Hepatocyte (in vitro differentiated cells): ENCODE data around the gene ST3GAL5.

Experiments
- EZH2 ChIP-seq: fragments of 200-600 bp; sonication (generic); IDR thresholded peaks from 2 replicates; pipeline ENCODE4 v1.6.1; 2016; ENCODE audit warnings: antibody characterized with exemption, mild to moderate bottlenecking, borderline replicate concordance
- EZH2phosphoT487 ChIP-seq: fragments of 200-600 bp; sonication (generic); IDR thresholded peaks from one replicate; pipeline ENCODE4 v1.6.1; 2018; ENCODE audit warnings: antibody characterized with exemption, mild to moderate bottlenecking, low read depth, moderate library complexity; ENCODE audit not compliant: unreplicated experiment, severe bottlenecking
- TF ChIP-seq, protein P1 (sequence below): fragments of 200-600 bp; sonication (generic); IDR thresholded peaks from 2 replicates; pipeline ENCODE4 v1.5.1; 2016; ENCODE audit warnings: antibody characterized with exemption, mild to moderate bottlenecking; ENCODE audit not compliant: poor library complexity

DNA sequence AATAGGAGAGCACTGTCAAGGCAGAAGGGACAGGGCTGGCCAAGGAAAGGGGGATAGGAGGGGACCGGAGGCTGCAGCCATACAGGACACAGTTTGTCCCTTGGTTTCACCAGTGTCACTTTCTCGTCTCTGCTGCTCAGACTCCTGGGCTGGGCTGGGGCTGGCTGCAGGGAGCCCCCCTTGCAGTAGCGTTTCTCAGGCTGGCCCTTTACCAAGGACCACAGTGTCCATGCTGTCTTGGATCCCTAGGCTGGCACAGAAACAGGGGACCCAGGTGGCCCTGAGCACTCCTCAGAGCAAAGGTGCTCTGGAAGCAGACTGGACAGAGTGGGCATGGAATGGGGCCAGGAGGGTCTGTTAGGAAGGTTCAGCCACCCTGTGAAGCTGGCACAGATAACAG, 100.2 kb downstream of the ST3GAL5 start:
- TF ChIP-seq, protein P1, sequence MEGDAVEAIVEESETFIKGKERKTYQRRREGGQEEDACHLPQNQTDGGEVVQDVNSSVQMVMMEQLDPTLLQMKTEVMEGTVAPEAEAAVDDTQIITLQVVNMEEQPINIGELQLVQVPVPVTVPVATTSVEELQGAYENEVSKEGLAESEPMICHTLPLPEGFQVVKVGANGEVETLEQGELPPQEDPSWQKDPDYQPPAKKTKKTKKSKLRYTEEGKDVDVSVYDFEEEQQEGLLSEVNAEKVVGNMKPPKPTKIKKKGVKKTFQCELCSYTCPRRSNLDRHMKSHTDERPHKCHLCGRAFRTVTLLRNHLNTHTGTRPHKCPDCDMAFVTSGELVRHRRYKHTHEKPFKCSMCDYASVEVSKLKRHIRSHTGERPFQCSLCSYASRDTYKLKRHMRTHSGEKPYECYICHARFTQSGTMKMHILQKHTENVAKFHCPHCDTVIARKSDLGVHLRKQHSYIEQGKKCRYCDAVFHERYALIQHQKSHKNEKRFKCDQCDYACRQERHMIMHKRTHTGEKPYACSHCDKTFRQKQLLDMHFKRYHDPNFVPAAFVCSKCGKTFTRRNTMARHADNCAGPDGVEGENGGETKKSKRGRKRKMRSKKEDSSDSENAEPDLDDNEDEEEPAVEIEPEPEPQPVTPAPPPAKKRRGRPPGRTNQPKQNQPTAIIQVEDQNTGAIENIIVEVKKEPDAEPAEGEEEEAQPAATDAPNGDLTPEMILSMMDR = no peak
- TF ChIP-seq EZH2 = no peak
- TF ChIP-seq EZH2phosphoT487 = no peak
